Aorta (tissue), 5 donors: ENCODE results near the gene SLC22A23. TPM values are rescaled to one million over a fixed set of nuclear protein-coding genes. Genes with fewer than 3 reads are reported as not detected.

Source experiments
- ATAC-seq: fragments of 200-7000 bp; cut with Tn5 transposase; one replicate; pipeline ENCODE4 v1.9.1; 2022; ENCODE audit warnings: moderate library complexity; ENCODE audit not compliant: low FRiP score
- DNase-seq, 2 donors: peaks; one replicate each; pipeline ENCODE4 v3.0.0-alpha.2; 2020
- H3K27ac ChIP-seq, 2 donors: one replicate each; pipeline ENCODE4 v1.5.1; 2013; ENCODE audit warnings: low read length in 2 of 2, mild to moderate bottlenecking in 2 of 2, moderate library complexity in 2 of 2, control low read depth in 1 of 2, inconsistent platforms in 1 of 2, low read depth in 1 of 2
- H3K27me3 ChIP-seq, 2 donors: one replicate each; pipeline ENCODE4 v1.6.1; 2013; ENCODE audit warnings: control low read depth in 1 of 2, low read length in 1 of 2, mild to moderate bottlenecking in 1 of 2, moderate library complexity in 1 of 2; ENCODE audit not compliant: insufficient read depth in 2 of 2, control insufficient read depth in 1 of 2
- H3K36me3 ChIP-seq, 2 donors: one replicate each; pipeline ENCODE4 v1.6.1; 2013; ENCODE audit warnings: control low read depth in 1 of 2, low read length in 1 of 2, mild to moderate bottlenecking in 1 of 2; ENCODE audit not compliant: insufficient read depth in 2 of 2, control insufficient read depth in 1 of 2
- H3K4me1 ChIP-seq, 2 donors: one replicate each; pipeline ENCODE4 v1.6.1; 2013; ENCODE audit warnings: low read length in 2 of 2, control low read depth in 1 of 2, mild to moderate bottlenecking in 1 of 2, moderate library complexity in 1 of 2; ENCODE audit not compliant: insufficient read depth in 2 of 2, control insufficient read depth in 1 of 2
- H3K4me3 ChIP-seq, 2 donors: one replicate each; pipeline ENCODE4 v1.5.1; 2013; ENCODE audit warnings: low read length in 2 of 2, control low read depth in 1 of 2, mild to moderate bottlenecking in 1 of 2
- H3K9me3 ChIP-seq: one replicate; pipeline ENCODE4 v1.6.1; 2013; ENCODE audit warnings: mild to moderate bottlenecking, low read length; ENCODE audit not compliant: control insufficient read depth
- WGBS, 2 donors: extraction: QIAGEN DNeasy Blood & Tissue Kit; methylation state at CpG; one replicate each; pipeline ENCODE4 v1.1.7; 2013; 5-methylcytosine and 5-hydroxymethylcytosine counted together
- intact Hi-C, 2 donors: fragments of 100-400 bp; cut with DNase I; formaldehyde crosslinking; loops; one replicate each; pipeline versions ENCODE4 v1.14.2 to v1.15.0; 2022
- polyA plus RNA-seq, 2 donors: library from polyadenylated mRNA; stranded (reverse); fragments of 200-250 nt; gene quantifications; one replicate each; pipeline ENCODE4 v1.2.3, GENCODE V29; 2013
- total RNA-seq, 2 donors: library from RNA; stranded (reverse); fragmentation: NEBNext Ultra II Directional; extraction: Animal tissue kit (Norgen Biotek cat#: 25700); gene quantifications; one replicate each; pipeline ENCODE4 v1.2.1, GENCODE V29; 2021
- donor health status: healthy with polysubstance abuse.
- donor health status: Bipolar disorder and iron deficiency.
- donor health status: DM: no; HTN: no; CAD: no.
- donor health status: DM: no; HTN: no; CAD: no.
- donor health status: DM: yes; HTN: yes; CAD: no.

SLC22A23 gene
- total and polyA plus RNA-seq, 4 donors: 1.5 to 9.4 (median 4.3) TPM

DNA sequence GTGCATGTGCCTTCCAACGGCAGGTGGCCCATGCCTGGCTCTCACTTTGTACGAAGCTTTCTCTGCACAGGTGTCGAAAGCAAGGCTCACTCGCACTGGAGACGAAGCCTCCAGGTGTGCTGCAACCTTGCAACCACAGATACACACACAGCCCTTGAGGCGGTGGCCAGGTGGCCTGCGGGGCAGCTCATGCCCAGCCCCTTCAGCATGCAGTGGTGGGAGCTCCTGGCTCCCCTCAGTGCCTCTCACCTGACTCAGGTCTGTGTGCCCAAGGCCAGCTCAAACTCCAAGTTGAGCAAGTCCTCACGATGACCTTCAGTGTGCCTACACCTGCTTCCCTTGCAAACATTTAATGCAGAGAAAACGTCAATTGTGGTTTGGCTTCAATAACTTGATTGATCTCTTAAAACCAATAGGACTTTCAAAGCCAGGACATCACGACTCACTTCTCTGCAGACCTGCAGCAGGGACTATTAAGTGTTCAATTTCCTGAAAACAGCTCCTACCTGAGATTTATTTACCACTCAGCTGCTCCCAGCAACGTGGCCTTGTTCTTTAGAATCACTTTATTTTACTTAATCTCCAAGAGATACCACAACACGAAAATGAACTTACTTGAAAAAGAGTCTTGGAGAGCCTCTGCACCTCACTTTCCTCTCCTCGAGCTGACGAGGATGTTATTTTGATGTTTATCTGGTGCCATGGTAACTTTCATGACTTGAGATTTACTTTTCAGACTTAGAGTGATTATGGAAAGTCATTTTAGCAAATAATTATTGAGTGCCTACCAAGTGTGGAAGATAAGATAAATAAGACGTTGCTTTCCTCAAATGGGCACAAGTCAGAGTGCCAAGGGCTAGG lies 86.3 kb downstream of the SLC22A23 start:
- Histone ChIP-seq H3K27ac (no peak overlapping the region), H3K36me3 (no peaks in the 10 kb centered on the region), H3K9me3 (no peaks in the 10 kb centered on the region), H3K27me3 (no peaks in the 10 kb centered on the region), H3K4me3 (no peak overlapping the region), H3K4me1 (no peaks in the 10 kb centered on the region)
- DNase-seq (no peak), ATAC-seq (no peak)
- intact Hi-C loops: no loop called here
- WGBS, 2 donors: 66 to 67% methylated on average over 15 of the region's 15 CpGs

DNA sequence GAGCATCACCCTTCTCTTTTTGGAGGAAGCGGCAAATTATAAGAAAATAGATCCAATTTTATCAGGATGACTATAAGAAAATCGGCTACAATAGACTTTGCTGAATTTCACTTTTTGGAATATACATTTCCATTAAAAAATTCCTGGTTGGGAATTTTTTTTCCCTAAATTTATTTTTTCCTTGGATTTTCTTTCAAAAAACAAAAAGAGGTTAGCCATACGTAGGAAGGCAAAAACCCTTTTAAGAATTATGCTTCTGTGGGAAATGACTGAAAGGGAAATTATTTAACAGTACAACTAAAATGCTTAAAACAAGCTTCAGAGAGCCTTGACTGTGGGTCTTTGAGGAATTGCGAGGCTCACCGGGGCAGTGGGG lies 86.9 kb downstream of the SLC22A23 start:
- DNase-seq: no peak
- WGBS, 2 donors: 92 to 94% methylated on average over 5 of the region's 5 CpGs
- no peak for ATAC-seq

DNA sequence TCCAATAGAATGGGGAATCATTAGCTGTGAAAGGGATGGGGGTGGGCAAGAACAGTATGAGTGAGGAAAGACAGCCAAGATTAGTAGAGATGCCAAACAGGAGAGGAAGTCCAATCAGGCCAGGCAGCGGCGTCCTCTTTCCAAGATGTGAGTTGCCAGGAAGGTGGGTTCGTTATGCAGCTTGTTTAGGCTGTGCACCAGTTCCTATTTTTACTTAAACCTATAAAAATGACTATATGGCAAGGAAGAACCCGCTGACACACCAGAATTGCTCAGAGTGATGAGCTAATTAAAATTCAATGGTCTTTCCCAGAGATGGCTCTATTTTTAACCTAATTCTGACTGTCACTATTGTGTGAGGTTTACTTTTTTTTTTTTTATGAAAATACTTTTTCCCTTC lies 88.2 kb downstream of the SLC22A23 start:
- no peaks in the 10 kb centered on the region for H3K4me1 ChIP-seq
- H3K36me3 ChIP-seq: no peaks in the 10 kb centered on the region
- ATAC-seq (no peak), DNase-seq (no peak)
- H3K4me3 ChIP-seq: no peak overlapping the region
- WGBS, 2 donors: 53 to 60% methylated on average over 4 of the region's 4 CpGs
- H3K27ac ChIP-seq: no peak overlapping the region
- H3K9me3 ChIP-seq: no peaks in the 10 kb centered on the region
- intact Hi-C loops: no loop called here
- no peaks in the 10 kb centered on the region for H3K27me3 ChIP-seq

More for the DNA sequence above, 86.9 kb downstream of the SLC22A23 start:
- no peaks in the 10 kb centered on the region for H3K4me1 ChIP-seq
- H3K36me3 ChIP-seq: no peaks in the 10 kb centered on the region
- intact Hi-C loops: no loop called here
- H3K27me3 ChIP-seq: no peaks in the 10 kb centered on the region
- no peak overlapping the region for H3K27ac ChIP-seq
- H3K9me3 ChIP-seq: no peaks in the 10 kb centered on the region
- H3K4me3 ChIP-seq: no peak overlapping the region

DNA sequence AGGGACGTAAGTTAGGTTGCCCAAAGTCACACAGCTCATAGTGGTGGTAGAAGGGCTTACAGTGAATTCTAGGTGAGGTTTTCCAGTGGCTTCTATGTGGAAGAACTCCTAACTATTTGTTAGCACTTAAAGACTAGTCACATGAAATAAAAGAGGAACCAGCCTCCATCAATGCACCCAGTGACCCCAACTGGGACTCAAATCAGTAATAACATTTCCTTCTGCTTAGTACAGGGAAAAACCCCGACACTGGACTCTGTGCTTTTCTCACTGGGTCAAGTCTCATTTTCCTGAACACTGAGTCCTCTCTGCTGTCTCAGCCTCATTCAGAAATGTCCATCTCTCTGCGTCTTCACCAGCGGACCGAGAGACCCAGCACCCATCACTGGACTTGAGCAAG lies 89.2 kb downstream of the SLC22A23 start:
- Histone ChIP-seq H3K27me3 (no peaks in the 10 kb centered on the region), H3K27ac (no peak overlapping the region), H3K9me3 (no peaks in the 10 kb centered on the region), H3K4me3 (no peak overlapping the region), H3K36me3 (no peaks in the 10 kb centered on the region), H3K4me1 (no peaks in the 10 kb centered on the region)
- no peak for DNase-seq
- WGBS, 2 donors: 55 to 56% methylated on average over 5 of the region's 5 CpGs
- ATAC-seq: no peak
- intact Hi-C loops: no loop called here

DNA sequence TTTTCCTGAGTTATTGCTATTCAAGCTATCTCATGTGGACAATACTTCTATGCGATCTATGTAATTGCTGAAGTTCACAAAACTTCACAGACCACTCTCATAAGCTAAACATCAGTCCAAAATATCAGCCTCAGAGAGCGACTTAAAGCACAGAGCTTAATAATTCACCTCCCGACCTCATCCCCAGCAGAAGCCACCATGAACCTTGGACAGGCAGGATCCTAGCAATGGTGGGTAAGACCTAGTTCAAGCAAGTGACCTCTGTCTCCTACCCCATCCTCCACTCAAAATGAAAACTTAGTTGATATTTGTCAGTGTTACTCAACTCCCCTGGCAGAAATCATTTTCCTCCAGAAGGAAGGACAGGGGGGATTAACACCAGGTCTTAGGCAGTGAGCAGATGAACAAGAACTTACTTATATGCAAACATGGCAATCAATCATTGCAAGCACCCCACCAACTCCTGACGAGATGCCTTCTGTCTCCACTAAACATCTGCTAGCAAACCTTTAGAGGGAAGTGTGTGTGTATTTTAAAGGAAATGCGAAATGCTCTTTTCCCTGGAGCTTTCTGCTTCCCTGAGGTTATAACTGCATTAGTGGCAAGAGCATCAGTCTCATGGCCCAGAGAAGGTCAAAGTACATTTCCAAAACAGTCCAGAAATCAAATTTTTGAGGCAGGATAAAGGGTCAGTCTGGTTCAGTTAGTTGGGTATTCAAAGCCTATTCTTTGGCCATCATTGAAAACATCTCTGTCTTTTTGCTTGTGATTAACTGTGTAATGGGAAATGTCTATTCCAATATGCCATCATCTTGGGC lies 90.0 kb downstream of the SLC22A23 start:
- DNase-seq (no peak), ATAC-seq (no peak)
- no peaks in the 10 kb centered on the region for H3K4me1 ChIP-seq
- no peak overlapping the region for H3K27ac ChIP-seq
- H3K9me3 ChIP-seq: no peaks in the 10 kb centered on the region
- no peaks in the 10 kb centered on the region for H3K27me3 ChIP-seq
- H3K36me3 ChIP-seq: no peaks in the 10 kb centered on the region
- 80 to 84% methylated on average over 5 of the region's 5 CpGs for WGBS, 2 donors
- H3K4me3 ChIP-seq: no peak overlapping the region
- intact Hi-C loops: no loop called here

DNA sequence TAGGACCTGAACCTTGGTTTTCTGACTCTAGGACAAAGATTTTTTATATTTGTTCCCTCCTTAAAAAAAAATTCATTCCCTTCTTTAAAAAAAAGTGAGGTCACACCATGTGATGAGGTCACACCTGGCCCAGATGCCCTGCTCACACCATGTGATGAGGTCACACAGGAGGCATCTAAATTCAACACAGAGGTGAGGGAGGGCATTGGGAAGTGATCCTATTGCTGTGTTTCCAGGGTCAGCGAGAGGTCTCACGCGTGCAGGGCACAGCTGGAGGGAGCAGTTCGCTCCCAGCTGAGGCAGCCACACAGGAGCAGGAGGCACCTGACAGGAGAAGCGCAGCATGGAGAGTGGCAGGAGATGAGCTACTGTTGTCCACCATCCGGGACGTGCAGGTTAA lies 92.5 kb downstream of the SLC22A23 start:
- 74 to 75% methylated on average over 7 of the region's 7 CpGs for WGBS, 2 donors
- Histone ChIP-seq H3K27me3 (no peaks in the 10 kb centered on the region), H3K4me3 (no peak overlapping the region), H3K9me3 (no peaks in the 10 kb centered on the region), H3K27ac (no peak overlapping the region), H3K4me1 (no peaks in the 10 kb centered on the region), H3K36me3 (no peaks in the 10 kb centered on the region)
- ATAC-seq: no peak
- intact Hi-C loops: no loop called here
- no peak for DNase-seq

DNA sequence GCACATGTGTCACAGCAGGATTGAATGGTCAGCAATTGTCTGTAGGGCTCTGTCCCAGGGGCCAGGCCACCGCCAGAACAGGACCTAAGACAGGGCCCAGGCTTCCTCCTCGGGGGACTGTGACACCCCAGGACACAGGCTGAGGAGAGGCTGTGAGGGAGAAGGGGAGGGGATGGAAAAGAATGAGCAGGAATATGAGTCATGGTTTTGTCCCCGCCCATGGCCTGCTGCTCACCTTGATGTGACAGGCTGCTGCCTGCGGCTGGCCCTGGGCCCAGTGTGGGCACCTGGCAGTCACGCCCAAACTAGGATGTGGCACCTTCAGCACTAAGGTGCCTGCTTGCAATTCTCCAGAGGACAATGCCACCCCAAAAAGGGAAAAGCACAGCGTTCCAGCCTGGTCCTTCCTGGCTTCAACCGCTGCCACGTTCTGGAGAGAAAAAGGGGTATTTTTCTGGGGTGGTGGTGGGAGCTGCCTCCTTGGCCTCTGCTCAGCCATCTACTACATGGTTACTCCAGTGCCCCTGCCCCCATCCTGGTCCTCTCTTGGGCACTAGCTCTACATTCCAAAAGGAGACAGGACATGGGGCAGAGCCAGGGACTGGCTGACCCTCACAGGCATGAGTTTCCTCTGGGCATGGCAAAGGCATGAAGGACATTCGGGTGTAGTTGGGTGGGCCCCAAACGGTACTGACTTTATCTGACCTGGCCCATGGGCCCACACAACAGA lies 93.4 kb downstream of the SLC22A23 start:
- Histone ChIP-seq H3K4me3 (no peak overlapping the region), H3K4me1 (no peaks in the 10 kb centered on the region), H3K9me3 (no peaks in the 10 kb centered on the region), H3K36me3 (no peaks in the 10 kb centered on the region), H3K27me3 (no peaks in the 10 kb centered on the region), H3K27ac (no peak overlapping the region)
- intact Hi-C loops: no loop called here
- no peak for DNase-seq
- ATAC-seq: peak; percentile 15
- 78% methylated on average over 10 of the region's 10 CpGs for WGBS, 2 donors

DNA sequence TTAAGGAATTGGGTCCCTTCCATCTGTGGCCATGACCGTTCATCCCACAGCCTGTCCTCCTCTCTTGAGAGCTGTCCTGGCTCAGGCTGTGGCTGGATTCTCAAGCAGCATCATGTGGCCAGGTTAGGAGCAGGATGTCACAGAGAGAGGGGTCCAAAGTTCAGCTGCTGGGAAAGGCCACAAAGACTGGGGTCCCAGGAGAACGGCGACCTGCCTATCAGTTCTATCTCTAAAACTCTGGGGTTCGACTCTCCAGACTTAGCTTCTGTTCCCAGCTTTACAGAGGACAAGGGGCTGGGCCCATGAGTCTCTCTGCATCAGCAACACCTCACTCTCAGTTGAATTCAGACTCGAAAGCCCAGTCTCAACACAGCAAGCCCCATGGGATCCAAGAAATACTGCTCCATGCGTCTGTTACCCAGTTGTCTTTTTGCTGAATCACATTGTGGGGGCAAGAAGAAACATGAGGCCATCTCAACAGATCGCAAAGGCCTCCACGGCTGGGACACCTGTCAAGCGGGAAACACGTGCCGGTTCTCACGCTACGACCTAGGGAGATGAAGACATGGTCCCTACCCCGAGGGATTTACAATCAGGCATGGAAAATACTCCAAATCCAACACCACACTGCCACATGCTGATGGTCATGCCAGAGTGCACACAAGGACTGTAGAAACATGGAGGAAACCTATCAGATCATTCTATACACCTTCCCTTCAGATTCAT lies 95.4 kb downstream of the SLC22A23 start:
- no peak for ATAC-seq
- H3K9me3 ChIP-seq: no peaks in the 10 kb centered on the region
- DNase-seq: no peak
- no peak overlapping the region for H3K4me3 ChIP-seq
- no peaks in the 10 kb centered on the region for H3K27me3 ChIP-seq
- H3K36me3 ChIP-seq: no peaks in the 10 kb centered on the region
- peaks cover 0 to 1% of the 10 kb centered on the region in 2 donors for H3K4me1 ChIP-seq
- WGBS, 2 donors: 77 to 81% methylated on average over 14 of the region's 14 CpGs
- H3K27ac ChIP-seq: no peak overlapping the region
- intact Hi-C loops: no loop called here
